CD4-positive, alpha-beta T cell treated with Interleukin-21 for 1 hour (primary cell): Measurements from ENCODE around the gene EEIG1.

ENCODE experiments used
- DNase-seq: peaks from one replicate; pipeline ENCODE4 v3.0.0-alpha.2; 2020

EEIG1 gene

DNA sequence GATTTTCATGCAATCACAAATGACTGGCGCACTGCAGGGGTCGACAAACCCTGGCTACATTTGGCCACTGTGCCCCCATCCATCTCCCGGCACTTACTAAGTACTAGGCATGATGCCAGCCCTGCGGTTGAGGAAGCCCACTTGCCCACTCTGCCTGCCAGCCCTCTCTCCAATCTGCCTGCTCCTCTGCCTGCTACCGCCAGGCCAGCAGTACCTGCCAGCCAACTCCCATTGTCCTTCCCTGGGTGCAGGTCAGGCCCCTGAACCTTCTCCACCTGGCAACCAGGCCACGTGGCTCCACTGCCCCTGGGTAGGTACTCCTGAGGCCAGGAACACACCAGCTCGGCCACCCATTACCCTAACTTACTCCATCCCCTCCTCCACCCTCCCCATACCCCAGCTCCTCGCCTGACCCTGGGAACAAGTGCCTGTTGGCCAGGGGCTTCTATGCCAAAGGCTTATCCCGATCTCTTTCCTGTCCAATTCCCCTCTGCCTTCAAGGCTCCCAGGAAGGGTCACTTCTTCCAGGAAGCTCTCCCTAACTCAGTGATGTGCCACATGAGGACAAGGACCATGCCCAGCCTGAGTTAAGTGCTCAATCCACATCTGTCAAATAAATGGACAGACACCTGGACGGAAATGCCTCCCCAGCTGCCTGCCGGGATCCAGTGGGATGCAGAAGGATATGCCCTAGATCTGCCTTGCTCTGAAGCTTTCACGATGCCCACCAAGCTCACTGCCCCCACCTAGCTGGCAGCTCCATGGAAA lies 6.6 kb downstream of the EEIG1 start:
- no peak for DNase-seq

DNA sequence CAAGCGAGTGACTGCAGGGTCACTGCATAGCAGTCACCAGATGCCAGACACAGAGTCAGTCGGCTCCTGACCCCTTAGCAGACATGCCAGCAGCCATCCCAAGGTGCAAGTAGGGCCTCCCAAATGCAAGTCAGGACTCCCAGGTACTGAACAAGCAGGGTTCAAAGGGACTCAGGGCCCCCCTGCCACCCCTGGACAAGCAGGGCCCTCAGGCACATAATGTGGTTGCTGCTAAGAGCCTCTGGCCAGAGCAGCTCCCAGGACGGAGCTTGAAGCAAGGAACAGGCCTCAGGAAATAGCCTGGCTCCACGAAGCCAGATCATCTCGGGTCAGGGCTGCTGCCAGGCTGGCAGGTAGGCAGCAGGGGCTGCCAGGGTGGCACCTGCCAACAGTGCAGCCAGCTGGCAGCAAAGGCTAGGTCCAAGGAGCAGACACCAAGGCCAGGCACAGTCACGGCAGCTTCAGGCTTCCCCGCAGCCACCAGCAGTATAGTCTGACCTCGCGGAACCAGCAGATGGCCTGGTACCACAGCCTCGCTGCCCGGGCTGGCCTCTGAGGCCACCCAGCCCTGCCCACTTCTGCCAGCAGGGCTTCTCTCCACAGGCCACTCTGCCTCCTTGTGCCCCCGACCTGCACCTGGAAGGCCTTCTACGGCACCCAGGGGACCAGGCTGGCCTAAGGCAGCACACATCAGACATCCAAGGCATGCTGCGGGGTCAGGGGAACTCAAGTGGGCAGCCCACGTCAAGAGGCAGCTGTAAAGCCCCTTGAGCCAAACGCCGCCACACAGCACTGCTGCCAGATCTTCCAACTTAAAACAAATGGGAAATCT lies 7.4 kb downstream of the EEIG1 start:
- no peak for DNase-seq

DNA sequence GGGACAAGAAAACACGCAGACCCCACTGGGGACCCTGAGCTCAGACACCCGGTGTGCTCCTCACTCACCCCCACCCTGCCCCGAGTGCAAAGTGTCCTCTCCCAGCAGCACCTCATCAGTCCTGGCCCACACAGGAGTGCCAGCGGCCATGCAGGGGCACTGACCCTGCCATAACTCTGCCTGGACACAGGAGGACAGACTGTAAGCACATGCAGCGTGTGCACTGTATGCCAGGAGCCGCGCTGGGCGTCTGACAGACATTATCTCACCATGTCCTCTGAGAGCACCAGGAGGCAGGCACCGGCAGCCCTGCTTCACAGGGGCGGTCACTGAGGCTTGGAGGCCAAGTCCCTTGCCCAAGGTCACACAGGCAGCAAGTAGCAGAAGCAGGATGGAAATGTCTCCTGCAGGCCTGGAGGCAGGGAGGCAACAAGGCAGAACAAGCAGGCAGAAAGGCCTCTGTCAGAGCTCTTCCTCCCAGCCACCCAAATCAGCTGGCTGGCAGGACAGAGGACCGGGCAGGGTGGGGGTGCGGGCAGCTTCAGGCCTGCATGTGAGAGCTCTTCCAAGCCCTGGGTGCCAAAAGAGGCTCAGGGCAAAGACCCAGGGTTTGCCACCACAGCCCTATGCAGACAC lies 8.4 kb downstream of the EEIG1 start:
- DNase-seq = no peak

DNA sequence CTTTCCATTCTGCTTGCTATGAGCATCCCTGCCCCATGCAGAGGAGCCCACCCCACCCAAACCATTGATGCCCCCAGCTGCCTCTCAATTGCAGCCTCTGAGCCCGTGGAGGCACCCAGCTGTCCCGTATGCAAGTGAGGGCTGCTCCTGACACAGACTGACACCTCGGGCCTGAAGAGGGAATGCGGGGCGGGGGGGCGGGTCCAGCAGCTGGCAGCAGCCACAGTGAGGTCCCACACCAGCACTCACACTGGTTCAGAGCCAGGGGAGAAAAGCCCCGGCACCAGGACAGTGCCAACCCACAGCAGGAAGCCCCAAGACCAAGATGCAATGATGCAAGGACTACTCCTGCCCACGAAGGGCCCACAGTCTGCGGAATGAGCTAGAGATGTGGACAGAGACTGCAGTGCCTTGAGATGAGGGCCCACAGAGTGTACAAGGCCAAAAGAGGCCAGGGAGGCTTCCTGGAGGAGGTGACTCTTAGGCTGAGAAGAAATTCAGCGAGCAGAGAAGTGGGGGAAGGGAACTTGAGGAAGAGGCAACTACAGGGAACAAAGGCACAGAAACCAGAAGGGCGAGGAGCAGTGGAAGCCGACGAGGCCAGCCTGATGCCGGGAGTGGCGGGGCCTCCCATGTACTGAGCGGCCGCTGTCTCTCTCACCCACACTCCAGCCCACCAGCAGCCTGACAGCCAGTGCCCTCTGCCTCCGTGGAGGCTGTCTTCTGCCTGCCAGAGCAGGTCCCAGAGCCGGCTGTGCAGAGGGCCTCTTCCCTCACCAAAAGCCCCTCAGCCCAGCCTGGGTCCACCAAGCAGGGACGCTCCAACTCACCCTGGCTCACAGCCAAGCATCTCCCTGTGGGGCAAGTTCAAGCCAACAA lies 9.2 kb downstream of the EEIG1 start:
- peak; percentile 50 for DNase-seq

DNA sequence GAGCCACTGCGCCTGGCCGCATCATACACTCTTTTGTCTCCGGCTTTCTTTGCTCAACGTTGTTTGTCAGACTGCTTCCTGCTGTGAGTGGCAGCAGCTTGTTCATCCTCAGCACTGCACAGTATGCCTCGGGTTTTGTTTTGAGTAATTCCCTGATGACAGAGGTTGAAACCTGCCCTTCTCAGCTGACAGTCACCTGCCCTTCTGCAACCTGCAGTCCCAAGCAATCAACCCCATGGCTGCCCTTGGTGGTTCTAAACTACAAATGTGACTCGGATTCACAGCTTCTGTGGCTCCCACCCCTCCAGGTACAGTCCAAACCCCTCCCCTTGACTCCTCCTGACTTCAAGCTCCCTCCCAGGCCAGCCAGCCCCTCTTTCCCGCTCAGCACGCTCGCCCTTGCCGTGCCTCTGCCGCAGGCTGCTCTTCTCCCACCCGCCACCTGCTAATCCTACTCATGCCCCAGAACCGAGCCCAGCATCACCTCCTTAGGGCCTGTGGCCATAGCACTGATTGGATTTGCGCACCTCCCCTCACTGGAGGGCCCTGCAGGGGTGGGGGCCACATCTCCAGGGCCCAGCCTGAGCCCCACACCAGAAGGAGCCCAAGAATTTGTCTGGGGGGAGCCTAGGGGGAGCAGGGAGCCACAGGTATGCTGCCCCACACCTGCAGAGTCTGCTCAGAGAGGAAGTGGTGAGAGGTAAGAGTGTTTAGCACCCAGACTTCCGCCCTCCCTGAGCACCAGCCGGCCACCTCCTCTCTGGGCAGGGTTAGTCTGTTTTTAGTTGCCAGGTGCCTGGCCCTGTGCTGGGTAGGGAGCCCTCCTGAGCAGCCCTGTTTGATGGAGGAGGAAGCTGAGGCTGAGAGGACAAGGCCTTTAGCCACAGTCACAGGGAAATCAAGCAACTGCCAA lies 10.1 kb downstream of the EEIG1 start:
- peak; percentile 72 for DNase-seq

DNA sequence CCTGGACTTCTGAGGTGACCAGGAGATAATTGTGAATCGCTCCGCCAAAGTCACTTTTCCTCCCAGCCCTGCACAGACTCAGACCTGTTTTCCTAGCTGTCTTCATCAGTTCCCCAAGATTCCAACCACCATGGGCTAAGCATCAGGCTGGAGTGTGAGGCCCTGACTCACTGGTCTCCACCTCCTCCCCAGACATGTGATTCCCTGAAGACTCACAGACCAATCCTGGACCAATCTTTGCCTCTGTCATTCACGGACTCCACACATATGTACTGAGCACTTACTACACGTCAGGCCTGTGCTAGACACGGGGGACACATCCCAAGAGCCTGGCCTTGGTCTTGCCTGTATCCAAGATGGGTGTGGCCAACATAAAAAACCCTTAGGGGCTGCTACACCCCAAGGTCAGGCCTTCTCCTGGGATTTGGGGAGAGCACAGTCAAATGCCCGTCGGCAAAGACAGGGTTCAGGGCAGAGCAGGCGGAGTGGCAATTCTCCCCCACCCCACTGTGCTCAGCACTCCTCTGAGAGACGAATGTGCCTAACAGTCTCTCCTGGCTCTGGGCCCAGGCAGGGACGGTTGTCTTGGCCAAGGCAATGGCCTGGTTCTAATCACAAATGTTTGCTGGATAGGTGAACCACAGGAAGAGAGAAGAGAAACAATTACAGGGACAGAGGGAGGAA lies 11.9 kb downstream of the EEIG1 start:
- DNase-seq = no peak

DNA sequence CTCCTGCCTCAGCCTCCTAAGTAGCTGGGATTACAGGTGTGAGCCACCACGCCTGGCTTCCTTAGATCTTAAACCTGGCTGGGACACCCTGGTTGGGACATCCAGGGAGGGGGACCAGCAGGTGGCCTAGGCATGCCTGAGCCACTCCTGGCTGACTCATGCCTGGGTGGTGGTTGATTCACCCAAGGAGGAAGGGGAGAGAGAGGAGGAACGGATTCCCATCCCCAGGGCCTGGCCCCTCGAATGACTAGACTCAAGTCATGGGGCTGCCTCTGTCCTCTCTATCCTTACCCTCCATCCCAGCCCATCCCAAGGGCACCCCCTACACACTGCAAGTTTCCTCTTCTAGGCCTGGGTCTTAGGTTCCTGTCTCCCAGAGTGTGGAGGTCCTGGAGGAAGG lies 12.7 kb downstream of the EEIG1 start:
- DNase-seq = no peak

- no peak for DNase-seq
Measured at GRCh38 chr9:127967151-127967809, 13.5 kb downstream of the EEIG1 start.

DNA sequence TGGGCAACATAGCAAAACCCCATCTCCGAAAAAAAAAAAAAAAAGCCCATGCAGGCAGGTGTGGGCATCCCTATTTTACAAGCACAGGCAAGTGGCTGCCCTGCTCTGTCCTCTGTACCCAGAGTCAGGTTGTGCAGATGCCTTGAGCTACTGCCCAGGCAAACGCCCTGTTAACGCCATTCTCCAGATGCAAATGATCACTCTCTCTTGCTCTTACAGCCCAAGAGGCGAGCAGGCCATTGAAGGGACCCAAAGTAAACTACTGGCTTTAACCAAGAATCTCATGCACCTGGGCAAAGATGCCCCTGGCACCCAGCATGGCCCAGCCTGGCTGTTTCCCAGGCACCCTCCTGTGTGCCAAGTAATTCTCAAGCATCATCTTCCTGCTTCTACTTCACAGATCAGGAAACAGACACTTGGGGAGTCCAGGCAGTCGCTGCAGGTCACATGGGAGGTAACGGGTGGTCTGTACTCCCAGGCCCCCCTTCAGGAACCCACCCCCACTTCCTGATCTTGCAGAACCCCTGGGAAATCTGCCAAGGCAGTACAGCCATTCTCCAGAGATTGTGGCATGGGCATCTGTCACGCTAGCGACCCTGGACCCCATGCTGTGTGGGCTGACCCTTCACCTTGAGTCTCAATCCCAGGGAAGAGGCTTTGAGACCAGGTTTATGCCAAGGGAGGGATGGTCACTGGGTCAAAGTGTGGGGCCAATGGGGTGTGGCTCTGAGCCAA lies 14.2 kb downstream of the EEIG1 start:
- DNase-seq = no peak

GRCh38 chr9:127965953-127966352 lies 14.8 kb downstream of the EEIG1 start:
- DNase-seq = no peak

DNA sequence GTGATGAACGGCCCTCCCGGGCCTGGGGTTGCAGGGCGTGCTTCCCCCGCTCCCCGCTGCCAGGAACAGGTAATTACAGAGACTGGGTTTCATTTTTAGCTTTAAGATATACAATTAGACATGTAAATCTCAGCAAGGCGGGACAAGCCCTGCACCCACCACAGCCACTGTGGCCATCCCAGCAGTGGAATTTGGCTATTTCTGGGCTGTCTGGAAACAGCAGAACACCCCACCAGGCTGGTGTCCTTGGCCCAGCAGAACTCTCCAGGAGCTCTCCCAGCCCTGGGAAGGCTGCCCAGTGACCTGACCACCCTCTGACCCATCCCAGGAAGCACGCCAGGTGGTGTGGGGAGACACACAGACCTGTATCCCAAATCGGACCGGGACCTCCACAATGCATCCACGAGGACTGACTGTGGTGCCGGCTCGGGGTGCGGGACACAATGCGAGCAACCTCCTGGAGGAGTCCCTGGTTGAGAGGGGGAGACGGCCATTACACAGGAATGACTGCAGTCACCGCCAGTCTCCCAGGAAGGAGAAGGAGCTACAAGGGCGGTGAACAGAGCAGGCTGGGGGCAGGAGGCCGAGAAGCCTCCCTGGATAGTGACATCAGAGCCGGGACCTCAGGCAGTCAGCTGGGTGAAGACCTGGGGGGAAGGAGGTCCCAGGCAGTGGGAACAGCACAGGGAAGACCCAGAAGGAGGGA lies 17.3 kb downstream of the EEIG1 start:
- DNase-seq = no peak

DNA sequence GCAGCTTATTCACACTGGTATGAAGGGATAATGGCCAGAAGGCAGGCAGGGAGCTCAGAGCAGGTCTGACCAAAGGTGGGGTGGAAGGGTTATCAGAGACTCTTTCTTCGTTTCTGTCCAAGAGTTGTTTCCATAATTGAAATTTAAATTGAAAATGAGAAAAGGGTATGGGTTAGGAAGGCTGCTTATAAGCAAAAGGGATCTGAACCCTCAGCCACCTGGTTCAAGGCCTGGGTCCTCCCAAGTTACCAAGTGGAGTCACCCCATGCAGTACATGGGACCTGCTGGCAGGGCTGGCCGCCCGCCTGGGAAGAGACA lies 17.8 kb downstream of the EEIG1 start:
- DNase-seq = no peak

GRCh38 chr9:127962278-127962677 lies 18.5 kb downstream of the EEIG1 start:
- no peak for DNase-seq

DNA sequence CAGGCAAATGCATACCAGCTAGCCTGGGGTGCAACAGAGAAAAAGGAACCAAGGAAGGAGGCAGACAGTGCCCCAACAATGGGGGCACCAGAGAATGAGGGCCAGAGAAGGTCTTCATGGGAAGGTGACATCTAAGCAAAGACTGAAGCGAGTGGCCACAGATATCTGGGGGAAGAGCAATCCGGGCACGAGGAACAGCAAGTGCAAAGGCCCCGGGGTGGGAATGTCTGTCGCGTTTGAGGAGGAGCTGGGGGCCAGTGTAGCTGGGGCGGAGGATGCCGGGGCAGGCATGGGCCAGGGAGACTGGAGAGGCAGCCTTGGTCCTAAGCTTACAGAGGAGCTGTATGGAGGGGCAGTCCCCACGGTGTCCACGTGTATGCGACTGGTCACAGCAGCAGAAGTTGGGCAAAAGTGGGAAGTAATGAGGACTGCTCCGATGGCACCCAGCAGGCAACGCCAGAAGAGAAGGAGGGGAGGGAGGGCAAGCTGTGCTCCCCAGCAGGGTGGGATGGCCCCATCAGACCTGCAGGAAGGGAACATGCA lies 19.1 kb downstream of the EEIG1 start:
- DNase-seq = no peak

DNA sequence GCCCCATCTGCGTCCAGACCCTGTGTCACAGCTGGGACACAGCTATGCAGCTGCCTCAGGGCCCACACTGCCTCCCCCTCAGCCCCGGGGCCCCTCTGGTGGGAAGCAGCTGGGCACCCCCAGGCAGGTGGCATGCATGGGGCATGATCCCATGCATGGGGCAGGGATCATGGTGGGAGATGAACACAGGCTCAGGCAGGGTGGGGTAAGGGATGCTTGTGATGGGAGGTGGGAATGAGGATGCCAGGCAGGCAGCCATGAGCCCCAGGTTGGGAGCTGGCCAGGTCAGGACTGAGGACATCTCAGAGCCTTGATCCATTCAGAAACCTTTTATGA lies 19.7 kb downstream of the EEIG1 start:
- no peak for DNase-seq

GRCh38 chr9:127960410-127961154 lies 20.2 kb downstream of the EEIG1 start:
- DNase-seq = no peak

DNA sequence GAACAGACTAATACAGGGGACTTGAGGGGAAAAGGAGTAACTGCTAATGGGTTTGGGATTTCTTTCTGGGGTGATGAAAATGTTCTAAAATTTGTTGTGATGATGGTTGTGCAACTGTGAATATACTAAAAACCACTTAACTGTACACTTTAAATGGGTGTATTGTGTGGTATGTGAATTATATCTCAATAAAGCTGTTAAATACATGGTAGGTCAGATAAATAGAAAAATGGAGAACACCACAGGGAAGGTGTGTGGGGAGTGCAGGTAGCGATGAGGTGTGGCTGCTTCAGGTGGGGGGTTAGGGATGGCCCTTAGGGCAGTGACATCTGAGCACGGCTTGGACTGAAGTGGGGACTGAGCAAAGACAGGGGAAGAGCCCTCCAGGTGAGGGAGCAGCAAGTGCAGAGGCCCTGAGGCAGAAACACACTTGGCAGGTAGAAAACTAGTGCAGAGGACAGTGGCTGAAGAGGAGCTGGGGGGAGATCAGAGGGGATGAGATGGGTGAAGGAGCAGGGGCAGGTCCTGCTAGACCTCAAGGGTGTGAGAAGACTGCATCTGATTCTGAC lies 20.9 kb downstream of the EEIG1 start:
- no peak for DNase-seq

DNA sequence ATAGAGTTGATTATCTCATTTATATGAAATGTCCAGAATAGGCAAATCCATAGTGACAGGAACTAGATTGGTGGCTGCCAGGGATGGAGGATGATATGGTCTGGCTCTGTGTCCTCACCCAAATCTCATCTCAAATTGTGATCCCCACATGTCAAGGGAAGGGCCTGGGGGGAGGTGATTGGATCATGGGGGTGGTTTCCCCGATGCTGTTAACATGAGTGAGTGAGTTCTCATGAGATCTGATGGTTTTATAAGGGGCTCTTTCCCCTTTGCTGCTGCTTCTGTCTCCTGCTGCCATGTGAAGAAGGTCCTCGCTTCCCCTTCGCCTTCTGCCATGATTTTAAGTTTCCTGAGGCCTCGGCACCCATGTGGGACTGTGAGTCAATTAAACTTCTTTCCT lies 21.4 kb downstream of the EEIG1 start:
- DNase-seq = no peak
